ENCODE data around the gene TAC4. TPM values are rescaled to one million over a fixed set of nuclear protein-coding genes. Genes with fewer than 3 reads are reported as not detected.

TAC4 gene
- total and polyA plus RNA-seq, 2 of the 13 experiments (the other 11 are each of a cell fraction or from before 2014, with no cell fraction given): not detected

GRCh38 chr17:49887086-49887743 lies 39.3 kb upstream of the TAC4 start (continued):
- TF ChIP-seq ASH2L (IDR thresholded peaks at IDR 0.05; ENCODE audit: insufficient read length, low read depth, low read length): peak; percentile 99
- TF ChIP-seq ZNF768 (CRISPR knock-in tag; IDR thresholded peaks at IDR 0.05): no peak; the same call in 1 of the 2 replicates
- peak; percentile 54; the same call in 1 of the 2 replicates for TF ChIP-seq ELF1 (CRISPR knock-in tag; IDR thresholded peaks at IDR 0.05)
- TF ChIP-seq SRSF4 (IDR thresholded peaks at IDR 0.05; ENCODE audit: low read depth, low read length, poor library complexity, severe bottlenecking): no peak
- no peak for TF ChIP-seq CEBPZ (IDR thresholded peaks at IDR 0.05; ENCODE audit: low read length)
- no peak for TF ChIP-seq ZNF503 (CRISPR knock-in tag; IDR thresholded peaks at IDR 0.05)
- no peak for TF ChIP-seq LBX2 (CRISPR knock-in tag; IDR thresholded peaks at IDR 0.05; ENCODE audit: borderline replicate concordance)
- no peak for TF ChIP-seq GMEB2 (CRISPR knock-in tag; IDR thresholded peaks at IDR 0.05; ENCODE audit: low read depth)
- no peak for TF ChIP-seq ZNF670 (CRISPR knock-in tag; IDR thresholded peaks at IDR 0.05; ENCODE audit: borderline replicate concordance)
- 0 out of 2 replicates have a peak, but pooled peaks have one; percentile 33 for TF ChIP-seq HOXA5 (CRISPR knock-in tag; IDR thresholded peaks at IDR 0.05)
- no peak for TF ChIP-seq BRCA1 (CRISPR knock-in tag; IDR thresholded peaks at IDR 0.05)
- TF ChIP-seq SP2 (CRISPR knock-in tag; IDR thresholded peaks at IDR 0.05): peak; percentile 63
- TF ChIP-seq HHEX (CRISPR knock-in tag; IDR thresholded peaks at IDR 0.05): peak; percentile 17; the same call in 1 of the 2 replicates
- peak; percentile 46; the same call in 1 of the 2 replicates for TF ChIP-seq DR1 (CRISPR knock-in tag; IDR thresholded peaks at IDR 0.05)
- TF ChIP-seq NR2F2 (IDR thresholded peaks at IDR 0.05; ENCODE audit: borderline replicate concordance, low read depth): no peak
- no peak for TF ChIP-seq TBP (CRISPR knock-in tag; IDR thresholded peaks at IDR 0.05)
- TF ChIP-seq PPARG (CRISPR knock-in tag; conservative IDR thresholded peaks at IDR 0.05): no peak; the same call in 1 of the 2 replicates
- no peak for TF ChIP-seq GLMP (CRISPR knock-in tag; IDR thresholded peaks at IDR 0.05; ENCODE audit: borderline replicate concordance)
- no peak for TF ChIP-seq CENPX (CRISPR knock-in tag; IDR thresholded peaks at IDR 0.05)
- 0 out of 2 replicates have a peak, but pooled peaks have one; percentile 24 for TF ChIP-seq FOXK1 (CRISPR knock-in tag; IDR thresholded peaks at IDR 0.05; ENCODE audit: borderline replicate concordance, low read depth)
- no peak for TF ChIP-seq MTF1 (CRISPR knock-in tag; IDR thresholded peaks at IDR 0.05)
- TF ChIP-seq THYN1 (CRISPR knock-in tag; IDR thresholded peaks at IDR 0.05; ENCODE audit: borderline replicate concordance, low read depth): no peak

All from HepG2 (cell line).